Erythroblast (primary cell): Measurements from ENCODE around the gene PACSIN1.
A peak's percentile ranks its signal among the peaks of the same experiment; 100 is the strongest.

ENCODE experiments used
- GATA1 ChIP-seq: IDR thresholded peaks from 2 replicates; pipeline ENCODE4 v1.6.1; 2011; ENCODE audit warnings: low read depth, mild to moderate bottlenecking, control low read depth, low read length, moderate library complexity
- POLR2A ChIP-seq: IDR thresholded peaks from 2 replicates; pipeline ENCODE4 v1.6.1; 2011; ENCODE audit warnings: mild to moderate bottlenecking, low read length

DNA sequence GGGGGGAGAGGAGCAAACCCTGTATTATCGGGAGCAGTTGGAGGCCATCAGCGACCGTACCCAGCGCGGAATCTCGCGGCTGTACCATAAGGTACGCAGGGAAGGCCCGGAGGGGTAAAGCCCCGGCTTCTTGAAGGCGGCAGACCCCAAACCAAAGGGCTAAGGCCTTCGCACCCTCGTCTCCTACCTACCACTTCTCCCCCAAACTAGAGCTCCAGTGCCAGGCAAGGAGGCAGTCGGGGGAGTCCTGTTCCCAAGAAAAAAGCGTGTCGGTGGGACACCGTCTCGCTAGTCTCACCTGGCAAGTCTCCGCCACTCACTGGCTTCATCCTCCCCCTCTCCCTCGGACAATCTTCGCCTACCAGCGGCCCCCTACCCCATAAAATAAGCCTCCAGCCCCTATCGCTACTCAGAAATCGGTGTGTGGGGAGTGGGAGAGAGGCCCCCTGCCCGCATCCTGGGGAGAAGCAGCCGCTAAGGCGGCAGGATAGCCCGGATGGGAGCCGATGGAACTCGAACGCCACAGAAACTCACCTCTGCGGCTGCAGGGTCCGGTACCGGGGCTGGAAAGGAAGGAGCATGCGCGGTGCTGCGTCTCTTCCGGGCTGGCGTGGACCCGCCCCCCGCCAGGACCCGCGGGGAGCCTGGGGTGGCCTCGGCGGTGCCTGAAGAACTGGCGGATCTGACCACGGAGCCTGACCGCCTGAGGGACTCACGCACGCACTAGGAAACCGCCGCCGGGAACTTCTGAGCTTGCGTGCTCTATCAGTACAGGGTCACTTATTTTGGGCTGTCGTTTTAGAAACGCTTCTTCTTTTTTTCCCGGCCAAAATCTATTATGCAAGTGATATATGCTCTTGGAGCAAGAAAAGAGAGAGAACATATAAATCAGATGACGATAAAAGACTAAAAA lies 40.1 kb upstream of the PACSIN1 start, which contains the start of gene RPS10:
- TF ChIP-seq POLR2A (peak; percentile 89), GATA1 (no peak)
